ENCODE results near the gene BRD2.
"Not testable (repeated sequence)": the region's sequence is repeated elsewhere in the genome, so short reads cannot be mapped to it uniquely, and the experiment has no call there.

Gene BRD2

GRCh38 chr6:32941214-32941768, 27.1 kb upstream of the BRD2 start:
- Histone ChIP-seq H3K9me3 (no peaks in the 10 kb centered on the region), H3K4me1 (no peaks in the 10 kb centered on the region), H3K4me3 (ENCODE audit: low read depth, low read length) (no peak overlapping the region), H3K36me3 (no peaks in the 10 kb centered on the region), H3K27me3 (peaks cover 26% of the 10 kb centered on the region)
- no peak for TF ChIP-seq CTCF (IDR thresholded peaks at IDR 0.05; ENCODE audit: low read depth, low read length)
- no peak for DNase-seq

- DNase-seq = not testable (repeated sequence)
Measured at GRCh38 chr6:32942555-32943123, 25.8 kb upstream of the BRD2 start.

GRCh38 chr6:32943864-32944649, 24.3 kb upstream of the BRD2 start:
- H3K9me3 ChIP-seq = no peaks in the 10 kb centered on the region
- no peaks in the 10 kb centered on the region for H3K36me3 ChIP-seq
- no peak overlapping the region for H3K4me3 ChIP-seq (ENCODE audit: low read depth, low read length)
- no peak for DNase-seq
- no peaks in the 10 kb centered on the region for H3K4me1 ChIP-seq
- no peak for TF ChIP-seq CTCF (IDR thresholded peaks at IDR 0.05; ENCODE audit: low read depth, low read length)
- peaks cover 9% of the 10 kb centered on the region for H3K27me3 ChIP-seq

More at GRCh38 chr6:32942555-32943123, 25.8 kb upstream of the BRD2 start:
- H3K27me3 ChIP-seq = peaks cover 14% of the 10 kb centered on the region
- H3K36me3 ChIP-seq; H3K4me3 ChIP-seq (ENCODE audit: low read depth, low read length); H3K4me1 ChIP-seq; H3K9me3 ChIP-seq: not testable (repeated sequence)

- no peak for TF ChIP-seq CTCF (IDR thresholded peaks at IDR 0.05; ENCODE audit: low read depth, low read length)
- DNase-seq = no peak
- Histone ChIP-seq H3K36me3 (no peaks in the 10 kb centered on the region), H3K9me3 (no peaks in the 10 kb centered on the region), H3K4me3 (ENCODE audit: low read depth, low read length) (no peak overlapping the region), H3K4me1 (no peaks in the 10 kb centered on the region), H3K27me3 (peaks cover 3% of the 10 kb centered on the region)
Measured at GRCh38 chr6:32945108-32945760, 23.2 kb upstream of the BRD2 start.

GRCh38 chr6:32945953-32946352, 22.4 kb upstream of the BRD2 start:
- no peaks in the 10 kb centered on the region for H3K4me1 ChIP-seq
- no peaks in the 10 kb centered on the region; the same call in none of the 2 replicates for H3K27me3 ChIP-seq
- no peak for DNase-seq
- no peaks in the 10 kb centered on the region for H3K36me3 ChIP-seq
- TF ChIP-seq CTCF (IDR thresholded peaks at IDR 0.05; ENCODE audit: low read depth, low read length) = no peak
- no peak overlapping the region for H3K4me3 ChIP-seq (ENCODE audit: low read depth, low read length)
- H3K9me3 ChIP-seq = no peaks in the 10 kb centered on the region

- Histone ChIP-seq H3K4me3 (ENCODE audit: low read depth, low read length) (no peak overlapping the region), H3K4me1 (no peaks in the 10 kb centered on the region)
- no peak for TF ChIP-seq CTCF (IDR thresholded peaks at IDR 0.05; ENCODE audit: low read depth, low read length)
Measured at GRCh38 chr6:32946893-32947292, 21.5 kb upstream of the BRD2 start.

More at GRCh38 chr6:32946893-32947292, 21.5 kb upstream of the BRD2 start:
- Histone ChIP-seq H3K9me3 (no peaks in the 10 kb centered on the region), H3K36me3 (no peaks in the 10 kb centered on the region), H3K27me3 (no peaks in the 10 kb centered on the region; the same call in none of the 2 replicates)
- no peak for DNase-seq

Data from BE2C (cell line).